ENCODE data around the gene CRIM1.

GRCh38 chr2:36399050-36399449, 43.5 kb downstream of the CRIM1 start:
- TF ChIP-seq, protein P1, sequence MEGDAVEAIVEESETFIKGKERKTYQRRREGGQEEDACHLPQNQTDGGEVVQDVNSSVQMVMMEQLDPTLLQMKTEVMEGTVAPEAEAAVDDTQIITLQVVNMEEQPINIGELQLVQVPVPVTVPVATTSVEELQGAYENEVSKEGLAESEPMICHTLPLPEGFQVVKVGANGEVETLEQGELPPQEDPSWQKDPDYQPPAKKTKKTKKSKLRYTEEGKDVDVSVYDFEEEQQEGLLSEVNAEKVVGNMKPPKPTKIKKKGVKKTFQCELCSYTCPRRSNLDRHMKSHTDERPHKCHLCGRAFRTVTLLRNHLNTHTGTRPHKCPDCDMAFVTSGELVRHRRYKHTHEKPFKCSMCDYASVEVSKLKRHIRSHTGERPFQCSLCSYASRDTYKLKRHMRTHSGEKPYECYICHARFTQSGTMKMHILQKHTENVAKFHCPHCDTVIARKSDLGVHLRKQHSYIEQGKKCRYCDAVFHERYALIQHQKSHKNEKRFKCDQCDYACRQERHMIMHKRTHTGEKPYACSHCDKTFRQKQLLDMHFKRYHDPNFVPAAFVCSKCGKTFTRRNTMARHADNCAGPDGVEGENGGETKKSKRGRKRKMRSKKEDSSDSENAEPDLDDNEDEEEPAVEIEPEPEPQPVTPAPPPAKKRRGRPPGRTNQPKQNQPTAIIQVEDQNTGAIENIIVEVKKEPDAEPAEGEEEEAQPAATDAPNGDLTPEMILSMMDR (conservative IDR thresholded peaks at IDR 0.05 in 1 of 2, IDR thresholded peaks at IDR 0.05 in 1 of 2; ENCODE audit: low read depth in 1 of 2, low read length in 2 of 2) = no peak
- no peak for TF ChIP-seq EZH2 (IDR thresholded peaks at IDR 0.05; ENCODE audit: low read length, missing control alignments)

All from fibroblast of lung (primary cell).